Nephron progenitor cell (in vitro differentiated cells): ENCODE data around the gene GNG14.
"Not testable (repeated sequence)": the region's sequence is repeated elsewhere in the genome, so short reads cannot be mapped to it uniquely, and the experiment has no call there.

Experiments
- DNase-seq: peaks from one replicate; pipeline ENCODE4 v3.0.0; 2021
- H3K27ac Mint-ChIP-seq: 2 replicates; pipeline ENCODE4 v1.8.0; 2021; ENCODE audit warnings: mild to moderate bottlenecking, moderate library complexity, mixed read lengths
- H3K27me3 Mint-ChIP-seq: 2 replicates; pipeline ENCODE4 v1.8.0; 2021; ENCODE audit warnings: mild to moderate bottlenecking, low read depth, mixed read lengths; ENCODE audit not compliant: poor library complexity
- H3K36me3 Mint-ChIP-seq: 2 replicates; pipeline ENCODE4 v1.8.0; 2021; ENCODE audit warnings: low read depth, mixed read lengths
- H3K4me1 Mint-ChIP-seq: 2 replicates; pipeline ENCODE4 v1.8.0; 2021; ENCODE audit warnings: mixed read lengths
- H3K4me3 Mint-ChIP-seq: 2 replicates; pipeline ENCODE4 v1.8.0; 2021; ENCODE audit warnings: mild to moderate bottlenecking, moderate library complexity, mixed read lengths
- H3K9me3 Mint-ChIP-seq: 2 replicates; pipeline ENCODE4 v1.8.0; 2021; ENCODE audit warnings: mild to moderate bottlenecking, moderate library complexity, mixed read lengths
- TF ChIP-seq, protein P1 (sequence below): fragments of 200-600 bp; sonication (generic); IDR thresholded peaks from 2 replicates; pipeline ENCODE4 v1.5.0; 2021; ENCODE audit warnings: antibody characterized with exemption

The GNG14 gene

DNA sequence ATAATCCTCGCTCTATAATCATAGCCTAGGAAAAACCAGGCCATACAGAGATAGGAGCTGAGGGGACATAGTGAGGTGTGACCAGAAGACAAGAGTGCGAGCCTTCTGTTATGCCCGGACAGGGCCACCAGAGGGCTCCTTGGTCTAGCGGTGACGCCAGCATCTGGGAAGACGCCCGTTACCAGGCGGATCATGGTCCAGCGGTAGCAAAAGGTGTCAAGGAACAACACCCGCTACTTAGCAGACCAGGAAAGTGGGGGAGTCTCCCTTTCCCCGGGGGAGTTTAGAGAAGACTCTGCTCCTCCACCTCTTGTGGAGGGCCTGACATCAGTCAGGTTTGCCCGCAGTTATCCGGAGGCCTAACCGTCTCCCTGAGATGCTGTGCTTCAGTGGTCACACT, 24.3 kb downstream of the GNG14 start:
- H3K4me1 Mint-ChIP-seq, H3K4me3 Mint-ChIP-seq, H3K27ac Mint-ChIP-seq, H3K27me3 Mint-ChIP-seq, DNase-seq: not testable (repeated sequence)
- Mint-ChIP-seq H3K36me3 (peaks cover 82% of the 10 kb centered on the region), H3K9me3 (peaks cover 10% of the 10 kb centered on the region)
- TF ChIP-seq, protein P1, sequence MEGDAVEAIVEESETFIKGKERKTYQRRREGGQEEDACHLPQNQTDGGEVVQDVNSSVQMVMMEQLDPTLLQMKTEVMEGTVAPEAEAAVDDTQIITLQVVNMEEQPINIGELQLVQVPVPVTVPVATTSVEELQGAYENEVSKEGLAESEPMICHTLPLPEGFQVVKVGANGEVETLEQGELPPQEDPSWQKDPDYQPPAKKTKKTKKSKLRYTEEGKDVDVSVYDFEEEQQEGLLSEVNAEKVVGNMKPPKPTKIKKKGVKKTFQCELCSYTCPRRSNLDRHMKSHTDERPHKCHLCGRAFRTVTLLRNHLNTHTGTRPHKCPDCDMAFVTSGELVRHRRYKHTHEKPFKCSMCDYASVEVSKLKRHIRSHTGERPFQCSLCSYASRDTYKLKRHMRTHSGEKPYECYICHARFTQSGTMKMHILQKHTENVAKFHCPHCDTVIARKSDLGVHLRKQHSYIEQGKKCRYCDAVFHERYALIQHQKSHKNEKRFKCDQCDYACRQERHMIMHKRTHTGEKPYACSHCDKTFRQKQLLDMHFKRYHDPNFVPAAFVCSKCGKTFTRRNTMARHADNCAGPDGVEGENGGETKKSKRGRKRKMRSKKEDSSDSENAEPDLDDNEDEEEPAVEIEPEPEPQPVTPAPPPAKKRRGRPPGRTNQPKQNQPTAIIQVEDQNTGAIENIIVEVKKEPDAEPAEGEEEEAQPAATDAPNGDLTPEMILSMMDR: peak; percentile 29

DNA sequence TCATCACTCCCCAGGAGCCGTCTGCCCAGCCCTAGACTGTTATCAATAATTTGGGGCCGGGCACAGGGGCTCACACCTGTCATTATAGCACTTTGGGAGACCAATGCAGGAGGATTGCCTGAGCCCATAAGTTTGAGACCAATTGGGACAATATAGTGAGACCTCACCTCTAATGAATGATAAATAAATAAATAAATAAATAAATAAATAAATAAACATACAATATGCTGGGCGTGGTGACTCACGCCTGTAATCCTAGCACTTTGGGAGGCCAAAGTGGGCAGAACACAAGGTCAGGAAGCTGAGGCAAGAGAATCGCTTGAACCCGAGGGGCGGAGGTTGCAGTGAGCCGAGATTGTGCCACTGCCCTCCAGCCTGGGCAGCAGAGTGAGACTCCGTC, 25.5 kb downstream of the GNG14 start:
- Mint-ChIP-seq H3K9me3 (peaks cover 10% of the 10 kb centered on the region), H3K36me3 (peaks cover 79% of the 10 kb centered on the region)
- DNase-seq, H3K4me3 Mint-ChIP-seq, H3K27ac Mint-ChIP-seq, H3K4me1 Mint-ChIP-seq, H3K27me3 Mint-ChIP-seq: not testable (repeated sequence)

DNA sequence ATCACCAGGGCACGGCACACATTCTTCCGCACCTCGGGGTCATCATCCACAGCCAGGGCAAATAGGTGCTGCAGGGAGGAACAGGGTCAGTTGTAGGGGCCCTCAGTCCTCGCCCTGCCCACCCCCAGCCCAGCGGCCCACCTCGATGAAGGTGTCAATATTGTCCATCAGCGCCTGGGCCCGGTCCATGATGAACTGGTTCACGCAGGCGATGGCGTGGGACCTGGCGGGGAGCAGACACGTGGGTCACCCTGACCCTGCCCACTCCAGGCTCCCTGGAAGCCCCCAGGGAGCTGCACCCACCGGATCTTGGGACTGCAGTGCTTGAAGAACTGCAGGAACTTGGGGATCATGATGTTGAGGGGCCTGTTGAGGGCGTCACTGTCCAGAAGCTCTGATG, 27.3 kb downstream of the GNG14 start:
- Mint-ChIP-seq H3K4me1 (peaks cover 5% of the 10 kb centered on the region), H3K4me3 (no peak overlapping the region), H3K27ac (no peak overlapping the region), H3K36me3 (peaks cover 75% of the 10 kb centered on the region), H3K9me3 (peaks cover 10% of the 10 kb centered on the region), H3K27me3 (no peaks in the 10 kb centered on the region)
- DNase-seq: no peak
- TF ChIP-seq, protein P1: no peak

DNA sequence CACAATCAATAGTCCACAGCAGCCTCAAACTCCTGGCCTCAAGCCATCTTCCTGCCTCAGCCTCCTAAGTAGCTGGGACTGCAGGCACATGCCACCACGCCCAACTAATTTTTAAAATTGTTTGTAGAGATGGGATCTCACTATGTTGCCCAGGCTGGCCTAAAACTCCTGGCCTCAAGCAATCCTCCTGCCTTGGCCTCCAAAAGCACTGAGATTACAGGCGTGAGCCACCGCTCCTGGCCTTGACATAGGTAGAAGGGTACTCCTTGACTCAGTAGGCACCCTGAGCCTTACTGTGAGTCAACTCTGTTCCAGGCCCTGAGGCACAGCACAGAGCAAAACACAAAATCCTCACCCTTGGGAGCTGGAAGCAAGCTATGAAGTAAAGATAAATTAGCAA, 28.1 kb downstream of the GNG14 start:
- Mint-ChIP-seq H3K27ac (no peak overlapping the region), H3K4me3 (no peak overlapping the region)
- TF ChIP-seq, protein P1: no peak

DNA sequence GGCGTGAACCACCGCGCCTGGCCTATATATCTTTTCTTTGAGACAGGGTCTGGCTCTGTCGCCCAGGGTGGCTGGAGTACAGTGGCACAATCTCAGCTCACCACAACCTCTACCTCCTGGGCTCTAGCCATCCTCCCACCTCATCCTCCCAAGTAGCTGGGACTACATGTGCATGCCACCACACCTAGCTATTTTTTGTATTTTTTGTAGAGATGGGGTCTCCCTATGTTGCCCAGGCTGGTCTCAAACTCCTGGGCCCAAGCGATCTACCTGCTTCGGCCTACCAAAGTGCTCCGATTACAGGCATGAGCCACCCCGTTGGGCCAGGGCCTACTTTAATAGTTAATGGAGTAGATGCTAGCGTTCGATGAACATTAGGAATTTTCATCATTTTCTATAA, 32.5 kb downstream of the GNG14 start:
- peaks cover 36% of the 10 kb centered on the region for H3K36me3 Mint-ChIP-seq
- DNase-seq: no peak
- H3K4me3 Mint-ChIP-seq: peak overlapping the region; percentile 78
- peak overlapping the region; percentile 87 for H3K27ac Mint-ChIP-seq
- peaks cover 30% of the 10 kb centered on the region for H3K4me1 Mint-ChIP-seq
- no peaks in the 10 kb centered on the region for H3K27me3 Mint-ChIP-seq
- TF ChIP-seq, protein P1: no peak
- H3K9me3 Mint-ChIP-seq: no peaks in the 10 kb centered on the region

More for the DNA sequence above, 28.1 kb downstream of the GNG14 start:
- Mint-ChIP-seq H3K36me3 (peaks cover 72% of the 10 kb centered on the region), H3K9me3 (peaks cover 10% of the 10 kb centered on the region), H3K27me3 (no peaks in the 10 kb centered on the region), H3K4me1 (peaks cover 12% of the 10 kb centered on the region)
- DNase-seq: no peak

DNA sequence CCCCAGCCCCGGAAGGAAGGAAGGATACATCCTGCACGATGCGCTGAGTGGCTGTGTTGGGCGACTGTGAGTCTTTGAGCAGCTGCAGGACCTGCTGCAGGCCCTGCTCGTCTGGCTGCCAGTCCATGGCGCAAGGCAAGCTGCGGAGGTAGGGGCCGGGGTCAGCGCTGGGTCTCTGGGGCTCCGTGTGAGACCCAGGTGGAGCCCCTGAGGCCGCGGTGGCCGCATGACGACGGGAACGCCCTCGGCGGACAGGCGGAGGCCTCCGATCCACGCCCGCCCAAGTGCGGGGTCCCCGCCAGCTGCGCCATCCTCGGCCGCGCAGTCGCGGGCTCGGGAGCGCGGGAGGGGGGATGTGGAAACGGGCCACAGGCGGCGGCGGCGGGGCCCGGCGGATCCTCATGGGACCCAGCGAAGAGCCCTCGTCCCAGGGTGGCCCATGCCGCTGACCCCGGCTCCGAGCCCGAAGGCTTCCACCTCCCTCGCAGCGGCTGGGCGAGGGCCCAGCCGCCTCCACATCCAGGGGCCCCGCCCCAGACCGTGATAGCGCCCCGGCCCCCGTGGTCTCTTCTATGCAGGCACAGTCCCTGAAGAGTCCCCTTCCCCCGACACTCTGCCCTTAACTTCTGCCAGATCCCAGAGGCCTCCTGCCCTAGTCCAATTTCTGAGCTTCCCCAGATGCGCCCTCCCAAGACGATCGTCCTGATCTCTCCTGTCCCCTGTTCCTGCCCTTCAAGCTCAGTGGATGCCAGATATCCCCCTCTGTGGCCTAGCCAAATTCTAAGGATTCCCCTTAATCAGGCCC, 33.3 kb downstream of the GNG14 start:
- Mint-ChIP-seq H3K36me3 (peaks cover 28% of the 10 kb centered on the region), H3K4me1 (peaks cover 31% of the 10 kb centered on the region), H3K27me3 (no peaks in the 10 kb centered on the region), H3K27ac (peak overlapping the region; percentile 100), H3K4me3 (peak overlapping the region; percentile 99), H3K9me3 (no peaks in the 10 kb centered on the region)
- DNase-seq: no peak
- TF ChIP-seq, protein P1: no peak
